K562 (cell line): ENCODE results near the gene ZNF587. TPM values are rescaled to one million over a fixed set of nuclear protein-coding genes. Genes with fewer than 3 reads are reported as not detected.
A peak's percentile ranks its signal among the peaks of the same experiment; 100 is the strongest.

Experiments
- AFF1 ChIP-seq, 2 experiments: fragments of 450-650 bp; IDR thresholded peaks; 2 replicates each; pipeline ENCODE4 v1.6.1; 2018; ENCODE audit warnings: mild to moderate bottlenecking in 2 of 2, low read depth in 1 of 2; ENCODE audit not compliant: partially characterized antibody in 2 of 2
- ARID4B ChIP-seq: sonication (generic); formaldehyde crosslinking; IDR thresholded peaks from 2 replicates; pipeline ENCODE4 v1.8.0; 2022; ENCODE audit warnings: mild to moderate bottlenecking, missing genetic modification reagents
- E2F6 ChIP-seq, 2 experiments: IDR thresholded peaks; 2 replicates each; pipeline ENCODE4 v1.6.1; 2011; ENCODE audit warnings: borderline replicate concordance in 1 of 2, control low read depth in 1 of 2, low read depth in 1 of 2, low read length in 1 of 2, mild to moderate bottlenecking in 1 of 2, mixed read lengths in 1 of 2, moderate library complexity in 1 of 2; ENCODE audit not compliant: insufficient read depth in 1 of 2, insufficient read length in 1 of 2, poor library complexity in 1 of 2, severe bottlenecking in 1 of 2; ENCODE audit errors: extremely low read depth in 1 of 2
- MAZ ChIP-seq, 2 experiments: fragments of 450-650 bp in 1 of 2; sonication (generic) in 1 of 2; formaldehyde crosslinking; IDR thresholded peaks in 1 of 2; conservative IDR thresholded peaks in 1 of 2; 2 replicates each; pipeline versions ENCODE4 v1.4.0 to v1.5.0; 2020; ENCODE audit warnings: mild to moderate bottlenecking in 1 of 2, missing genetic modification reagents in 1 of 2
- YY1 ChIP-seq, 3 experiments: IDR thresholded peaks; 2 replicates each; pipeline ENCODE4 v1.6.1; 2011; ENCODE audit warnings: low read length in 2 of 3, mild to moderate bottlenecking in 2 of 3, moderate library complexity in 2 of 3, borderline replicate concordance in 1 of 3, control low read depth in 1 of 3, low read depth in 1 of 3; ENCODE audit not compliant: insufficient read depth in 3 of 3, insufficient replicate concordance in 2 of 3, control insufficient read depth in 1 of 3, insufficient read length in 1 of 3; ENCODE audit errors: extremely low read depth in 1 of 3
- ZBTB9 ChIP-seq: fragments of 450-650 bp; formaldehyde crosslinking; IDR thresholded peaks from 2 replicates; pipeline ENCODE4 v1.4.0; 2020; ENCODE audit warnings: mild to moderate bottlenecking, moderate library complexity
- polyA plus RNA-seq, 8 experiments: library from polyadenylated mRNA; depleted of rRNA in 4 of 8; stranded (reverse) in 5 of 8; unstranded in 3 of 8; fragments of >200 nt; fragmentation: Nextera tagmentation in 2 of 8; fragmentation: Illumina TruSeq in 1 of 8; extraction: Ambion mirVana in 2 of 8; extraction: Trizol in 1 of 8; gene quantifications; 2 replicates each; pipeline versions ENCODE4 v1.2.1 to v1.2.3, GENCODE V29; 2011 to 2014; ENCODE audit warnings: inconsistent platforms in 1 of 8, missing spikeins in 1 of 8
- total RNA-seq, 7 experiments: library from RNA; depleted of rRNA in 6 of 7; stranded (reverse); fragments of >200 nt in 6 of 7; fragmentation: Illumina TruSeq in 2 of 7; extraction: Trizol in 2 of 7; gene quantifications; 2 replicates each; pipeline versions ENCODE4 v1.2.1 to v1.2.3, GENCODE V29; 2011 to 2021; ENCODE audit warnings: low replicate concordance in 1 of 7

Gene ZNF587
- total and polyA plus RNA-seq, 9 of the 15 experiments (the other 6 are each of a cell fraction or from before 2014, with no cell fraction given), result 3.2 to 42.0 (median 24.9) TPM

- TF ChIP-seq ZBTB9 (CRISPR knock-in tag), result peak; percentile 38; the same call in 1 of the 2 replicates
- TF ChIP-seq YY1 (IDR thresholded peaks at IDR 0.05; ENCODE audit: borderline replicate concordance in 1 of 3, control insufficient read depth in 1 of 3, extremely low read depth in 1 of 3, insufficient read depth in 3 of 3, insufficient read length in 1 of 3, insufficient replicate concordance in 2 of 3, low read depth in 1 of 3, low read length in 2 of 3), result peak in 2 of 3 experiments; percentile 60 to 79
- peak in 1 of 2 experiments; percentile 90 for TF ChIP-seq AFF1 (IDR thresholded peaks at IDR 0.05; ENCODE audit: low read depth in 1 of 2, partially characterized antibody in 2 of 2)
- TF ChIP-seq MAZ (CRISPR knock-in tag; conservative IDR thresholded peaks at IDR 0.05 in 1 of 2, IDR thresholded peaks at IDR 0.05 in 1 of 2), result peak; percentile 34 to 49; a peak in 1 of 4 replicates
- TF ChIP-seq ARID4B (CRISPR knock-in tag), result peak; percentile 94
- peak in 1 of 2 experiments; percentile 38 for TF ChIP-seq E2F6 (IDR thresholded peaks at IDR 0.05; ENCODE audit: borderline replicate concordance in 1 of 2, extremely low read depth in 1 of 2, insufficient read depth in 1 of 2, insufficient read length in 1 of 2, low read depth in 1 of 2, low read length in 1 of 2, poor library complexity in 1 of 2, severe bottlenecking in 1 of 2)
These were observed at the start of gene ZNF587 (continued) for GRCh38 chr19:57849666-57850473.
